GM18858 (cell line): ENCODE results near the gene DOC2A.
"Not testable (repeated sequence)": the region's sequence is repeated elsewhere in the genome, so short reads cannot be mapped to it uniquely, and the experiment has no call there.

Experiments
- ATAC-seq: cut with Tn5 transposase; IDR thresholded peaks from one replicate; pipeline ENCODE4 v1.9.1; 2021; ENCODE audit not compliant: unreplicated experiment

The DOC2A gene

GRCh38 chr16:30010844-30011713, at the start of gene DOC2A:
DOC2A (minus strand) TSS chr16:30011027; CDS start chr16:30010222, 805 bp downstream.
- ATAC-seq: no peak

DNA sequence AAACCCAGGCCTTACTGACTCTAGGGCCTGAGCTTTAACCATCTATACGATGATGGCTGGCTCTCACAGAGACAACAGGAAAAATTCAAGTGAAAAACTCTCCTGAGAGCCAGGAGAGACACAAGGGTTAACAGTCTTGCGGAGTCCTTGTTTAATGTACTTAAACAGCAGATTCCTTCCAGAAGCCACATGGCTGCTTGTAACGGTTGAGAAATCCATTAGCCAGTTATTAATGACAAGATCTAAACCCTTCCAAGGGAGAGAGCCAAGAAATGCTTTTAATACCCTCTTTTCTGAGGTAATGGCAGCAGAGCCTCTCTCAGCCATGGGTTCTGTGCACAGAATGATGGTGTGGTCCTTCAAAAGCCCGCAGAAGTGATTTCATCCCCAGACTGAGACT, 49.5 kb upstream of the DOC2A start:
- no peak for ATAC-seq

- no peak for ATAC-seq
These were observed 44.2 kb upstream of the DOC2A start for GRCh38 chr16:30054959-30055553.

DNA sequence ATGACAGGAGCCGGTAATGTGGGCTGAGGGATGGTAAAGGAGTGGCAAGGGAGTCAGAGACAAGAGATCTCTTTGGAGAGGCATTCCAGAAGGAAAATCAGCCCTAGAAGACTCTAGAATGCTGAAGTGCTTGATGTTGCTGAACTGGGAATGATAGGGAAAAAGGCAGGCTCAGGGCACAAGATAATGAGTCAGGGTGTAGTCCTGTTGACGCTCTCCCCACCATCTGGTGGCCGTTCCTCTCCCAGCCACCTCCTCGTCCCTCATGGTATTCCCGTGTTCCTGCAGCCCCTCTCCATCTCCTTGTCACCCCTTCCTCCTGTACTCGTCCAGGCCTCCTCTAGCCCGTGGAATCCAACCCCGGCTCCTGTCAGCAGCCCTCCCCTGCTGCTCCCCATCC, 43.6 kb upstream of the DOC2A start:
- ATAC-seq: no peak

- ATAC-seq: no peak
These were observed 42.7 kb upstream of the DOC2A start for GRCh38 chr16:30053376-30054015.

DNA sequence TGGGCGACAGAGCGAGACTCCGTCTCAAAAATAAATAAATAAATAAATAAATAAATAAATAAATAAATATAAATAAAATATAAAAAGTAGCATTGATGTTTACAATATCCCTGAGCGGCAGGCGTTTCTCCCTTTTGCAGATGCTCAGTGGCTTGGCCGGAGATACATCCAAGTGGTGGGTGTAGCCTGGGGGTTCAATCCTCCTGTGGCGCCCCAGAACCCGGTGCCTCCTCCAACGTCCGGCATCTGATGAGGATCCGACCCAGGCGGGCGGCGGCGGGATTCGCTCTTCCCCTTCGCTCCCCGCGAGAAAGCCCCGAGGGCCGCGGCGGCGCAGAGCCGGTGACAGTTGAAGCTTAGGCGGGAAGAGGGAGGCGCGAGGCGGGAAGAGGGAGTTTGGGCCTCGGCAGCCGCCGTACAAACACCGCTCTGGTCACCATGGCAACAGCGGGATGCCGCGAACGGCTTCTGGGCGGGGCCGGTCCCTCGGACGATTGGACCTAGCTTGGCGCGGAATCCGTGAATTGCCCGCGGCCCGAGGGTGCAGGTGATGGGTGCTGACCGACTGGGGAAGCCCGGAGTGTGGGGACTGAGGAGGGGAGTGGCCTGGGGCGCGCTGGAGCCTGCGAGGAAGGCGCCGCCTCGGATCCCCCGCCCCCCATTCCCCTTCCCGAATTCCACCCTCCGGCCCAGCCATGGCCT, 42.0 kb upstream of the DOC2A start:
- no peak for ATAC-seq

DNA sequence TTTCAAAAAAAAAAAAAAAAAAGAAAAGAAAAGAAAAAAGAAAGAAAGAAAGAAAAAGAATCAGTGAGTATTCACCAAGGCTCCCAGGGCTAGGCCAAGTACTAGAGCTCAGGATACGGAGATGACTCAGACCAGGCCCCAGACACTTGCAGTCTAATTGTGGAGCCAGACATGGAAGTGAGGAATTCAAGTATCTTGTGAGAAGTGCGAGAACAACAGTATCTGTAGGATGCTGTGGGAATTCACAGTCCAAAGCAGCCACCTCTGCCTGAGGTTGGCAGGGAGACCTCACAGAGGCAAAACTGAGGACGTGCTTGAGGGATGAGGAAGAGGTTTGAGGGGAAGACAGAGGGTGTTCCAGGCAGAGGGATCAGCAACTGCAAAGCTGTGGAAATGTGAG, 40.7 kb upstream of the DOC2A start:
- ATAC-seq: no peak

DNA sequence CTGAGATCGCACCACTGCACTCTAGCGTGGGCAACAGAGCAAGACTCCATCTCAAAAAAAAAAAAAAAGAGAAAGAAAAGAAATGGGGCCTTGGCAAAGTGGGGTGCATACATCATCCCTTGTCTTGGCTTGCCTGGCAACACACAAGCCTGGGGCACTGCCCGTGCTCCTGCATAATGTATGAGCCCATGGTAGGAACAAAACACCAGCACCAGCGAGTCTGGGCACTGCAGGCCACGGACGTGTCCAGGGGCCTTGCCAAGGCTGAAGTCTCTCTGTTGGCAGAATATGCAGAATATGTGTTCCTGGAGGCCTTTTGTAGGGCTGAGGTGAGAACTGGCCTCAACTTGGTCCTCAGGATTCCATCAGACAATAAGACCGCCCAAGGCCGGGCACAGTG, 39.0 kb upstream of the DOC2A start:
- no peak for ATAC-seq

DNA sequence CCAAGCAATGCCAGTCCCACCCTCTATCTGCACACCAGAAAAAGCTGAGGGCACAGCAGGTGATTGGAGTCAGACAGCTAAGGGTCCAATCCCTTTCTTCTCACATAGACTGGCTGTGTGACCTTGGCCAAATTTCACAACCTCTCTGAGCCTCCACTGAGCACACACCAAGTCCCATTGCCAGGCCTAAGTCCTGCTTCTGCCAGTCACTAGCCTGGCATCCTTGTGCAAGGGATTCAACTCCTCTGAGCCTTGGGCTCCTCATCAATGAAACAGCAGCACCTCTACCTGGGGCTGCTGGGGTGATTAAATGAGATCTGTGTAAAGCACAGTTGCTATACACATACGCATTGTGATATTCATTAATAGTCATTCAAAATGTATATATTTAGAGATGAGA, 35.8 kb upstream of the DOC2A start:
- no peak for ATAC-seq

DNA sequence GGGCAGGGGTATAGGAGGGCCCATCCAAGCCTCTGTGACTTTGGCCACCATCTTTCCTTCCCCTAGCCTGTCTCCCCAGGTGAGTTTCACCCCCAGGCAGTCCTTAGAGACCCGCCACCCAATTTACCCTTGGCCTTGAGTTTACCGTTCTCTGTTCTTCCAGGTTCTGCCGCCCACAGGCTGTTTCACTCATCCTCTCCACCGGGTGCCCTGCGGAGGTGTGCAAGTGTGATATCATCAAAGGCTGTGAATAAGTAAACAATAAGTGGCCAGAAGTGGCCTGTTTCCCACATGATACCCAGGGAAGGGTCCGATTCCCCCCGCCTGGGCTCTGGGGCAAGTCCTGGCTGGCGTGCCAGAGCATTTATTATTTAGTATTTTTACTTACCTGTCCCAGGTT, 35.4 kb upstream of the DOC2A start:
- no peak for ATAC-seq

DNA sequence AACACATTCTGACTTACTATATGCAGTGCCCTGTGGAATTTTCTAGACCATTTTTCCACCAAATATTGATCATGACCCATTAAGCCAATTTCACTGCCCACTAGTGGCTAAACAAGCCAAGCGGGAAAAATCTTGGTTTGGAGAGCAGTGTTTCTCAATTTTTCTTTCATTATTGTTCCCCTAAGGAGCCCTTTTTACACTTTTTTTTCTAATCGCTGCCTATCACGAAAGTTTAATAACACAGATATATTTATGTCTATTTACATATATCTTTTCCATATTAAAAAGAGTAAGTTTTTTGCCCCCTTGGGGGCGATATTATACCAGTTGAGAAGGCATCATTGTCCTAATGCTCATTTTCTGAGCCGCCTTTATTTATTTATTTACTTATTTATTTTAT, 31.0 kb upstream of the DOC2A start:
- no peak for ATAC-seq

DNA sequence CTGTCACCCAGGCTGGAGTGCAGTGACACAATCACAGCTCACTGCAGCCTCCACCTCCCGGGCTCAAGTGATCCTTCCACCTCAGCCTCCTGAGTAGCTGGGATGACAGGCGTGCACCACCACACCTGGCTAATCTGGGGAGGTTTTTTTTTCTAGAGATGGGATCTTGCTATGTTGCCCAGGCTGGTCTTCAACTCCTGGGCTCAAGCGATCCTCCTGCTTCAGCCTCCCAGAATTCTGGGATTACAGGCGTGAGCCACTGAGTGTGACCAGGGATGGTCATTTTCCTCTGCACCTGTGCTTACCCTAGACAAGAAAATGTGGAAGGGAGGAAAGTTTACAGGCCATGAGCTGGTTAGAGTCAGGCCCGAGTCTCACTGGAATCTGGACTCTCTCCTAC, 29.9 kb upstream of the DOC2A start:
- ATAC-seq: not testable (repeated sequence)

DNA sequence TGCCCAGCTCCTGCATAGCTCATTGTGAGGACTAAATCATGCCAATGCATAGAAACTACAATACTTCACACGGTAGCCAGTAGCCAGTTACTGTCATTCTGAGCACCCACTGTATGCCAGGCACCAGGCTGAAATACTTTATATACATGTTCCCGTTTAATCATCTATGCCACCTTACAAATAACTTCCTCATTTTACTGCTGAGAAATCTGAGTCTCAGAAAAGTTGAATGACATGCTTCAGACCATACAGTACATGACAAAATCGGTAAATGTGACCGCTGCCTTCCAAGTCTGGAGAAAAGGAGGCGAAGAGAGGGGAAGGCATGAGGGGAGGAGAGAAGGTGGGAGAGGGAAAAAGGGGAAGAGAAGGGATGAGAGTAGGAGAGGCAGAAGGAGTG, 29.4 kb upstream of the DOC2A start:
- ATAC-seq: no peak

DNA sequence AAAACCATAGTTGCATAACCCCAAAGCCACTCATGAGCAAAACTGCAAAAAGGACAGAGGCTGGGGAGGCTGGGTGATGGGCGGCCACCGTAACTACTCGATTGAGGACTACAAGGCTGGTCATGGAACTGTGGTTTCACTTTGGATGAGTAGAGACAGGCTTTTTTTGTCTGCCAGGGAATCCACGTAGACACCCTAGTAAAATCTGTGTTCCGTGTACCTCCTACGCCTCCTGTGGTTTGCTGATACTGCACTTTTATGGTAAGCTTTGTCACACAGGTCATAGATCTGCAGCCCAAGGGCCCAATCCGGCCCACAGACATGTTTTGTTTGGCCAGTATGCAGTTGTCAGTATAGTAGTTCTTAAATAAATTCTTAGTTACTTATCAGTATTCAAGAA, 22.4 kb upstream of the DOC2A start:
- no peak for ATAC-seq

DNA sequence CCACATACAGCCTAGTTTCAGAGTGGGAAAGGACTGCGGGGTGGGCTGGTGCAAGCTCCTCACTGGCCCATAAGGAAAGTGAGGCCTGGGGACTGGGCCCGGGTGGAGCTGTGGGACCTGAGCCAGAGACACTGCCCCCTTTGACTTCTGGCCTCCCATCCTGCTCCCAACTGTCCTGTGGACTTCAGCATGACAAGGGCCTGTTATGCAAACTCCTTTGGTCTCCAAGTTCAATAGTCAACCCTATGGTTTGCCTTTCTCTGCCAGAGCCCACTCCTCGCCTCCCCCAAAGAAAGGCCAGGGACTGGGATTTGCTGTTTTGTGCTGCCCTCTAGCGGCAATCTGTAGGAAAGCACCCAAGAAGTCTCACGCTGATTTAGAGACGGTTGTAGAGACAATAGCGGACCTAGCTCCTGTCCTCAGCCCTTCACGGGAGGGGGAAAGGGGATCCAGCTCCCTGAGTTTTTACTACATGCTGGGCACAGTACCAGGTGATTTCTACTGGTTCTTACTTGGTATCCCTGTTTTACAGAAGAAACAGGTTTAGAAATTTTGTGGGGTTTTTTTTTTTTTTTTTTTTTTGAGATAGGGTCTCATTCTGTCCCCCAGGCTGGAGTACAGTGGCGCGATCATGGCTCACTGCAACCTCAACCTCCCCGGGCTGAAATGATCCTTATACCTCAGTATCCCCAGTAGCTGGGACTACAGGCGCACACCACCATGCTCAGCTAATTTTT, 21.4 kb upstream of the DOC2A start:
- ATAC-seq: no peak

GRCh38 chr16:30031477-30031918, 20.7 kb upstream of the DOC2A start:
- ATAC-seq: no peak

GRCh38 chr16:30030841-30031413, 20.1 kb upstream of the DOC2A start, which contains the start of gene TLCD3B:
TLCD3B (minus strand) TSS chr16:30031271; CDS start chr16:30030527, 744 bp downstream.
- no peak for ATAC-seq

- no peak for ATAC-seq
These were observed 19.3 kb upstream of the DOC2A start for GRCh38 chr16:30030011-30030685.

DNA sequence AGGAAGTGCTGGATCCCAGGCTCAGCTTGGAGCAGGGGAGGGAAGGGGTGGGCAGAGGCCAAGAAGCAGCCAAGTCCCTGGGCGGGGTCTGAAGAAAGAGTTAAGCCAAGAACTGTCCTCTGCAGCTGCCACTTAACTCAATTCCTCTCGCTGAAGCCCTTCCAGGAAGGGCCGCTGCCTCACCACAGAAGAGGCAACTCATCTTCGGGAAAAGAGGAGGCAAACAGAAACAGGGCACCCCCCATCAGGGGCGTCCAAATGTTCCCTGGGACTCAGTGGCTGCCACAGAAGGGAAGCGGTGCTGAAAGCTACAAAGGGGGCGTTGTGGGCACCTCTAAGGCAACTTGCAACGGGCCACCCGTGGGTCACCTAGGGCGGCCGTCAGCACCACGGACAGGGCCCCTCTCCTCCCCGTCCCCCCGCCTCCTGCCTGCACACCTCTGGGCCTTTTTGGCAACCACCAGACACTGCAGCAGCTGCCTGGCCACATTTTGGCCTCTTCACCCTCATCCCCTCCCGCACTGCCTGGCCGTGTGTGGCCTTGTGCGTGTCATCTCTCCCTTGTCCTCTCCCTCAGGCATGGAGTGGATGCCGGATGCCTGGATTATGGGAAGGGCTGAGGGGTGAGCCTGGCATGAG, 17.7 kb upstream of the DOC2A start:
- ATAC-seq: no peak
